Lower lobe of right lung (tissue), 2 donors: ENCODE measurements around the gene GPR157. TPM values are rescaled to one million over a fixed set of nuclear protein-coding genes. Genes with fewer than 3 reads are reported as not detected.
A peak's percentile ranks its signal among the peaks of the same experiment; 100 is the strongest.

Experiments
- ATAC-seq, 2 donors: fragments of 200-7000 bp; cut with Tn5 transposase; one replicate each; pipeline ENCODE4 v1.9.1; 2020 to 2022; ENCODE audit warnings: mild to moderate bottlenecking in 2 of 2, moderate library complexity in 2 of 2
- DNase-seq: peaks from one replicate; pipeline ENCODE4 v3.0.0-alpha.2; 2020
- H3K27ac ChIP-seq: fragments of 200-600 bp; one replicate; pipeline ENCODE4 v1.8.0; 2022
- H3K27me3 ChIP-seq: fragments of 200-600 bp; one replicate; pipeline ENCODE4 v1.8.0; 2022; ENCODE audit warnings: low read depth
- H3K36me3 ChIP-seq: fragments of 200-600 bp; one replicate; pipeline ENCODE4 v1.8.0; 2022; ENCODE audit warnings: mild to moderate bottlenecking
- H3K4me1 ChIP-seq: fragments of 200-600 bp; one replicate; pipeline ENCODE4 v1.8.0; 2022
- H3K4me3 ChIP-seq: fragments of 200-600 bp; one replicate; pipeline ENCODE4 v1.8.0; 2022; ENCODE audit warnings: mild to moderate bottlenecking
- H3K9me3 ChIP-seq: fragments of 200-600 bp; one replicate; pipeline ENCODE4 v1.8.0; 2022
- CTCF ChIP-seq: fragments of 200-600 bp; IDR thresholded peaks from one replicate; pipeline ENCODE4 v1.8.0; 2022; ENCODE audit warnings: antibody characterized with exemption, mild to moderate bottlenecking
- intact Hi-C: fragments of 100-400 bp; cut with DNase I; formaldehyde crosslinking; loops from one replicate; pipeline ENCODE4 v1.11.0; 2022
- total RNA-seq: library from RNA; stranded (reverse); fragmentation: NEBNext Ultra II Directional; extraction: Animal tissue kit (Norgen Biotek cat#: 25700); gene quantifications from one replicate; pipeline ENCODE4 v1.2.1, GENCODE V29; 2021
- donor health status: DM: no; HTN: yes; CAD: no; lungs with severe emphysema.

Gene GPR157
- total RNA-seq, 1 donor from 2014 or later = 14.2 TPM

- no peaks in the 10 kb centered on the region for H3K9me3 ChIP-seq
- peaks cover 14% of the 10 kb centered on the region for H3K4me1 ChIP-seq
- no peaks in the 10 kb centered on the region for H3K36me3 ChIP-seq
- ATAC-seq (no peak), DNase-seq (no peak)
- no peak overlapping the region for H3K27ac ChIP-seq
- no peak overlapping the region for H3K4me3 ChIP-seq
- intact Hi-C loops = no loop called here
- TF ChIP-seq CTCF = no peak
- H3K27me3 ChIP-seq = no peaks in the 10 kb centered on the region
Observed at GRCh38 chr1:9073143-9073542, 55.8 kb downstream of the GPR157 start.

GRCh38 chr1:9071554-9072235 is 57.2 kb downstream of the GPR157 start:
- DNase-seq (no peak), ATAC-seq (no peak)
- H3K4me1 ChIP-seq = peaks cover 24% of the 10 kb centered on the region

GRCh38 chr1:9070486-9070885 is 58.4 kb downstream of the GPR157 start:
- Histone ChIP-seq H3K36me3 (no peaks in the 10 kb centered on the region), H3K4me3 (no peak overlapping the region), H3K27ac (no peak overlapping the region), H3K4me1 (peaks cover 25% of the 10 kb centered on the region), H3K9me3 (no peaks in the 10 kb centered on the region), H3K27me3 (no peaks in the 10 kb centered on the region)
- no peak for TF ChIP-seq CTCF
- intact Hi-C loops = no loop called here
- ATAC-seq (no peak), DNase-seq (no peak)

More at GRCh38 chr1:9071554-9072235, 57.2 kb downstream of the GPR157 start:
- Histone ChIP-seq H3K27me3 (no peaks in the 10 kb centered on the region), H3K9me3 (no peaks in the 10 kb centered on the region), H3K36me3 (no peaks in the 10 kb centered on the region), H3K27ac (no peak overlapping the region), H3K4me3 (no peak overlapping the region)
- intact Hi-C loops = no loop called here
- no peak for TF ChIP-seq CTCF

- intact Hi-C loops = no loop called here
- ATAC-seq = peak; percentile 59 to 70
- Histone ChIP-seq H3K27me3 (no peaks in the 10 kb centered on the region), H3K4me3 (peak within 1 kb of the TSS; percentile 14), H3K9me3 (no peaks in the 10 kb centered on the region), H3K4me1 (peaks cover 35% of the 10 kb centered on the region), H3K36me3 (no peaks in the 10 kb centered on the region), H3K27ac (peak within 1 kb of the TSS; percentile 19)
- TF ChIP-seq CTCF = no peak
- peak; percentile 51 for DNase-seq
Observed at GRCh38 chr1:9069326-9070100, 59.4 kb downstream of the GPR157 start, which contains the start of gene SLC2A5. Gene SLC2A5, minus strand, starts transcription at chr1:9069635. Its CDS starts 99 bp downstream, at chr1:9069536.

- intact Hi-C loops = no loop called here
- H3K4me3 ChIP-seq = peak overlapping the region; percentile 14
- ATAC-seq = no peak
Observed at GRCh38 chr1:9068981-9069325, 59.9 kb downstream of the GPR157 start.

More at GRCh38 chr1:9068981-9069325, 59.9 kb downstream of the GPR157 start:
- no peak for TF ChIP-seq CTCF
- peaks cover 36% of the 10 kb centered on the region for H3K4me1 ChIP-seq
- no peaks in the 10 kb centered on the region for H3K36me3 ChIP-seq
- peak overlapping the region; percentile 19 for H3K27ac ChIP-seq
- H3K27me3 ChIP-seq = no peaks in the 10 kb centered on the region
- H3K9me3 ChIP-seq = no peaks in the 10 kb centered on the region
- DNase-seq = no peak
